HEK293 (cell line): ENCODE results near the gene PRPF8.
A peak's percentile ranks its signal among the peaks of the same experiment; 100 is the strongest.

Experiments used
- CTCF ChIA-PET: fragments of 350-600 bp; formaldehyde crosslinking; extraction: SDS; loops from one replicate; lab custom pipeline; 2021; ENCODE audit warnings: antibody characterized with exemption; lab: Yijun Ruan, JAX
- POLR2A ChIA-PET: fragments of 300-600 bp; formaldehyde crosslinking; extraction: SDS; loops from one replicate; lab custom pipeline; 2020; ENCODE audit warnings: antibody characterized with exemption, inconsistent platforms; lab: Yijun Ruan, JAX
- H3K27ac ChIP-seq: fragments of 200-500 bp; sonication (Bioruptor generic); 2 replicates; pipeline ENCODE4 v1.5.1; 2014; ENCODE audit warnings: low read depth, low read length, control low read depth, inconsistent platforms; ENCODE audit errors: extremely low read depth
- H3K36me3 ChIP-seq, 2 experiments: fragments of 200-500 bp in 1 of 2; sonication (Bioruptor generic) in 1 of 2; 1 replicate in 1 of 2; 2 replicates in 1 of 2; pipeline ENCODE4 v1.5.1; 2014 to 2017; ENCODE audit warnings: inconsistent platforms in 2 of 2, low read length in 2 of 2; ENCODE audit not compliant: control insufficient read depth in 2 of 2, insufficient read depth in 1 of 2
- H3K4me1 ChIP-seq: fragments of 200-500 bp; sonication (Bioruptor generic); 2 replicates; pipeline ENCODE4 v1.5.1; 2014; ENCODE audit warnings: mild to moderate bottlenecking, low read length, inconsistent platforms; ENCODE audit not compliant: control insufficient read depth, insufficient read depth
- H3K4me3 ChIP-seq: 2 replicates; pipeline ENCODE4 v1.5.1; 2011; ENCODE audit warnings: low read depth, mild to moderate bottlenecking, control low read depth, low read length, moderate library complexity
- H3K9me3 ChIP-seq: fragments of 200-500 bp; sonication (Bioruptor generic); 2 replicates; pipeline ENCODE4 v1.5.1; 2014; ENCODE audit warnings: low read depth, low read length, inconsistent platforms; ENCODE audit not compliant: control insufficient read depth, insufficient read depth
- KLF10 ChIP-seq: fragments of 450-650 bp; IDR thresholded peaks from 2 replicates; pipeline ENCODE4 v1.5.1; 2018; ENCODE audit warnings: missing biosample characterization, mild to moderate bottlenecking, missing genetic modification characterization
- SP3 ChIP-seq: fragments of 450-650 bp; formaldehyde crosslinking; IDR thresholded peaks from 2 replicates; pipeline ENCODE4 v1.5.1; 2016; ENCODE audit warnings: missing biosample characterization, missing genetic modification characterization
- TCF7L2 ChIP-seq: IDR thresholded peaks from 2 replicates; pipeline ENCODE4 v1.6.1; 2011; ENCODE audit warnings: low read depth, mild to moderate bottlenecking, inconsistent platforms, low read length, moderate library complexity, borderline replicate concordance
- ZBTB17 ChIP-seq: fragments of 450-650 bp; formaldehyde crosslinking; IDR thresholded peaks from 2 replicates; pipeline ENCODE4 v1.5.1; 2016; ENCODE audit warnings: missing biosample characterization, missing genetic modification characterization
- ZBTB20 ChIP-seq: fragments of 450-650 bp; formaldehyde crosslinking; IDR thresholded peaks from 2 replicates; pipeline ENCODE4 v1.5.1; 2016; ENCODE audit warnings: missing biosample characterization, missing genetic modification characterization
- ZEB2 ChIP-seq: fragments of 450-650 bp; formaldehyde crosslinking; IDR thresholded peaks from 2 replicates; pipeline ENCODE4 v1.5.1; 2016; ENCODE audit warnings: missing biosample characterization, missing genetic modification characterization
- ZFHX2 ChIP-seq: fragments of 450-650 bp; formaldehyde crosslinking; conservative IDR thresholded peaks from 2 replicates; pipeline ENCODE4 v1.5.1; 2016; ENCODE audit warnings: missing biosample characterization, missing genetic modification characterization
- ZNF10 ChIP-seq: fragments of 450-650 bp; formaldehyde crosslinking; IDR thresholded peaks from 2 replicates; pipeline ENCODE4 v1.5.1; 2017; ENCODE audit warnings: missing biosample characterization, missing genetic modification characterization
- ZNF121 ChIP-seq: fragments of 450-650 bp; formaldehyde crosslinking; IDR thresholded peaks from 2 replicates; pipeline ENCODE4 v1.5.1; 2016; ENCODE audit warnings: missing biosample characterization, missing genetic modification characterization
- ZNF157 ChIP-seq: fragments of 450-650 bp; formaldehyde crosslinking; IDR thresholded peaks from 2 replicates; pipeline ENCODE4 v1.5.1; 2016; ENCODE audit warnings: missing biosample characterization, missing genetic modification characterization
- ZNF169 ChIP-seq: fragments of 450-650 bp; formaldehyde crosslinking; IDR thresholded peaks from 2 replicates; pipeline ENCODE4 v1.5.1; 2016; ENCODE audit warnings: missing biosample characterization, missing genetic modification characterization
- ZNF19 ChIP-seq: fragments of 450-650 bp; formaldehyde crosslinking; IDR thresholded peaks from 2 replicates; pipeline ENCODE4; 2016; ENCODE audit warnings: missing biosample characterization, missing genetic modification characterization, low read depth
- ZNF248 ChIP-seq: fragments of 450-650 bp; formaldehyde crosslinking; IDR thresholded peaks from 2 replicates; pipeline ENCODE4 v1.5.1; 2017; ENCODE audit warnings: missing biosample characterization, missing genetic modification characterization
- ZNF324 ChIP-seq: fragments of 450-650 bp; formaldehyde crosslinking; IDR thresholded peaks from 2 replicates; pipeline ENCODE4 v1.5.1; 2016; ENCODE audit warnings: missing biosample characterization, missing genetic modification characterization
- ZNF335 ChIP-seq: fragments of 450-650 bp; formaldehyde crosslinking; conservative IDR thresholded peaks from 2 replicates; pipeline ENCODE4 v1.5.1; 2016; ENCODE audit warnings: missing biosample characterization, missing genetic modification characterization
- ZNF341 ChIP-seq: fragments of 450-650 bp; formaldehyde crosslinking; IDR thresholded peaks from 2 replicates; pipeline ENCODE4; 2016; ENCODE audit warnings: low read depth, missing biosample characterization, missing genetic modification characterization
- ZNF394 ChIP-seq: fragments of 450-650 bp; formaldehyde crosslinking; IDR thresholded peaks from 2 replicates; pipeline ENCODE4 v1.5.1; 2016; ENCODE audit warnings: missing biosample characterization, missing genetic modification characterization, mild to moderate bottlenecking, moderate library complexity, borderline replicate concordance
- ZNF423 ChIP-seq: fragments of 450-650 bp; formaldehyde crosslinking; IDR thresholded peaks from 2 replicates; pipeline ENCODE4 v1.5.1; 2016; ENCODE audit warnings: missing biosample characterization, missing genetic modification characterization
- ZNF530 ChIP-seq: fragments of 450-650 bp; formaldehyde crosslinking; IDR thresholded peaks from 2 replicates; pipeline ENCODE4 v1.5.1; 2016; ENCODE audit warnings: low read depth, missing biosample characterization, missing genetic modification characterization
- ZNF549 ChIP-seq: fragments of 450-650 bp; IDR thresholded peaks from 2 replicates; pipeline ENCODE4 v1.5.1; 2018; ENCODE audit warnings: missing biosample characterization, missing genetic modification characterization, mild to moderate bottlenecking, inconsistent platforms, moderate library complexity
- ZNF555 ChIP-seq: fragments of 450-650 bp; formaldehyde crosslinking; conservative IDR thresholded peaks from 2 replicates; pipeline ENCODE4 v1.5.1; 2017; ENCODE audit warnings: missing biosample characterization, mild to moderate bottlenecking, missing genetic modification characterization, inconsistent platforms
- ZNF600 ChIP-seq: fragments of 450-650 bp; formaldehyde crosslinking; IDR thresholded peaks from 2 replicates; pipeline ENCODE4 v1.5.1; 2016; ENCODE audit warnings: missing biosample characterization, missing genetic modification characterization
- ZNF660 ChIP-seq: fragments of 450-650 bp; IDR thresholded peaks from 2 replicates; pipeline ENCODE4 v1.5.1; 2018; ENCODE audit warnings: missing biosample characterization, mild to moderate bottlenecking, missing genetic modification characterization
- ZNF76 ChIP-seq: fragments of 450-650 bp; formaldehyde crosslinking; IDR thresholded peaks from 2 replicates; pipeline ENCODE4; 2016; ENCODE audit warnings: low read depth, missing biosample characterization, missing genetic modification characterization, borderline replicate concordance
- ZNF785 ChIP-seq: fragments of 450-650 bp; formaldehyde crosslinking; IDR thresholded peaks from 2 replicates; pipeline ENCODE4 v1.5.1; 2016; ENCODE audit warnings: missing biosample characterization, missing genetic modification characterization
- ZNF837 ChIP-seq: fragments of 450-650 bp; formaldehyde crosslinking; IDR thresholded peaks from 2 replicates; pipeline ENCODE4 v1.5.1; 2016; ENCODE audit warnings: missing biosample characterization, missing genetic modification characterization
- ZXDB ChIP-seq: fragments of 450-650 bp; formaldehyde crosslinking; IDR thresholded peaks from 2 replicates; pipeline ENCODE4 v1.5.1; 2016; ENCODE audit warnings: missing biosample characterization, missing genetic modification characterization
- TF ChIP-seq, protein P1 (sequence below): fragments of 450-650 bp; formaldehyde crosslinking; IDR thresholded peaks from 2 replicates; pipeline ENCODE4 v1.5.1; 2016; ENCODE audit warnings: missing biosample characterization, missing genetic modification characterization
- TF ChIP-seq, protein P2 (sequence below): fragments of 450-650 bp; formaldehyde crosslinking; IDR thresholded peaks from 2 replicates; pipeline ENCODE4 v1.5.1; 2017; ENCODE audit warnings: missing biosample characterization, mild to moderate bottlenecking, missing genetic modification characterization, moderate library complexity
- TF ChIP-seq, protein P3 (sequence below): fragments of 450-650 bp; formaldehyde crosslinking; IDR thresholded peaks from 2 replicates; pipeline ENCODE4 v1.5.1; 2016; ENCODE audit warnings: missing biosample characterization, missing genetic modification characterization
- TF ChIP-seq, protein P4 (sequence below): fragments of 450-650 bp; formaldehyde crosslinking; IDR thresholded peaks from 2 replicates; pipeline ENCODE4 v1.5.1; 2016; ENCODE audit warnings: missing biosample characterization, missing genetic modification characterization

The PRPF8 gene

DNA sequence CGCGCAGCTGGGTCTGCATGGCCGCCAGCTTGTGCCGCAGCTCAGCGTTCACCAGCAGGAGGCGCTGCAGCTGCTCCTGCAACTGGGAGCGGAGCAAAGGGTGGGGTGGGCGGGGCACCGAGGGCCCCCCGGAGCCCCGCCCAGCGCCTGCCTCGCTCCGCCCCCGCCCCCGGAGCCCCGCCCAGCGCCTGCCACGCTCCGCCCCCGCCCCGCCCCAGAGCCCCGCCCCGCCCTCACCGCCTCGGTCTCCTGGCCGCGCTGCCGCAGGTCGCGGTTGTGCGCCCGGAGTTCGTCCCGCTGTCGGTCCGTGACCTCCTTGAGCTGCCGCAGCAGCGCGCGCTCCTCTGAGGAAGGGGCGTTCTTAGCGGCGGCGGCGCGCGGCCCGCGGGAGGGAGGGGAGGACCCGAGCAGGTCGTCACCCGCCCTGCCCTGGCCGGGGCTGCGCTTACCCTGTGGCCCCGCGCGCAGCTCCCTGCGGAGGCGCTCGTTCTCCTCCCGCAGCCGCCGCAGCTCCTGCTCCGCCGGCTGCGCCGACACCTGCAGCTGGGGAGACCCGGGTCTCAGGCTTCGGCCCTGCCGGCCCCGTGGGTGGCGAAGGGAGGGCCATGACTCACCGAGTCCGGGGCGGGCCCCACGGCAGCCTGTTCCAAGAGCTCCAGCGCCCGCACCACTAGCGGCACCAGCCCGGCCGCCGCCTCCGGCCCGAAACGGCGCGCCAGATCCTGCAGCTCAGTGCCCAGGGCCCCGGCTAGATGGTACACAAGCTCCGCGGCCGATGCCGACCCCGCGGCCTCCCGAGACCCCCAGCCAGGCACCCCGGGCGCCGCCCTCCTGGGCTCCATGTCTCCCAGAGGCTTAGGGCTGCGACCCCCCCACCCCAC is 35.5 kb downstream of the PRPF8 start:
- peaks cover 8% of the 10 kb centered on the region for H3K4me1 ChIP-seq
- TF ChIP-seq ZNF76 (tag by site-specific recombination): no peak; the same call in 1 of the 2 replicates
- TF ChIP-seq ZNF423 (tag by site-specific recombination): peak; percentile 73
- TF ChIP-seq ZEB2: peak; percentile 74
- TF ChIP-seq TCF7L2: no peak
- TF ChIP-seq ZNF837: no peak
- no peak for TF ChIP-seq SP3 (tag by site-specific recombination)
- TF ChIP-seq ZNF157 (tag by site-specific recombination): no peak
- TF ChIP-seq, protein P1, sequence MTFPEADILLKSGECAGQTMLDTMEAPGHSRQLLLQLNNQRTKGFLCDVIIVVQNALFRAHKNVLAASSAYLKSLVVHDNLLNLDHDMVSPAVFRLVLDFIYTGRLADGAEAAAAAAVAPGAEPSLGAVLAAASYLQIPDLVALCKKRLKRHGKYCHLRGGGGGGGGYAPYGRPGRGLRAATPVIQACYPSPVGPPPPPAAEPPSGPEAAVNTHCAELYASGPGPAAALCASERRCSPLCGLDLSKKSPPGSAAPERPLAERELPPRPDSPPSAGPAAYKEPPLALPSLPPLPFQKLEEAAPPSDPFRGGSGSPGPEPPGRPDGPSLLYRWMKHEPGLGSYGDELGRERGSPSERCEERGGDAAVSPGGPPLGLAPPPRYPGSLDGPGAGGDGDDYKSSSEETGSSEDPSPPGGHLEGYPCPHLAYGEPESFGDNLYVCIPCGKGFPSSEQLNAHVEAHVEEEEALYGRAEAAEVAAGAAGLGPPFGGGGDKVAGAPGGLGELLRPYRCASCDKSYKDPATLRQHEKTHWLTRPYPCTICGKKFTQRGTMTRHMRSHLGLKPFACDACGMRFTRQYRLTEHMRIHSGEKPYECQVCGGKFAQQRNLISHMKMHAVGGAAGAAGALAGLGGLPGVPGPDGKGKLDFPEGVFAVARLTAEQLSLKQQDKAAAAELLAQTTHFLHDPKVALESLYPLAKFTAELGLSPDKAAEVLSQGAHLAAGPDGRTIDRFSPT (tag by site-specific recombination): peak; percentile 82
- 0 out of 2 replicates have a peak, but pooled peaks have one; percentile 43 for TF ChIP-seq ZNF169 (tag by site-specific recombination)
- TF ChIP-seq ZNF555 (tag by site-specific recombination): no peak
- TF ChIP-seq ZNF785 (tag by site-specific recombination): 0 out of 2 replicates have a peak, but pooled peaks have one; percentile 55
- TF ChIP-seq ZNF660: peak; percentile 83
- TF ChIP-seq, protein P2, sequence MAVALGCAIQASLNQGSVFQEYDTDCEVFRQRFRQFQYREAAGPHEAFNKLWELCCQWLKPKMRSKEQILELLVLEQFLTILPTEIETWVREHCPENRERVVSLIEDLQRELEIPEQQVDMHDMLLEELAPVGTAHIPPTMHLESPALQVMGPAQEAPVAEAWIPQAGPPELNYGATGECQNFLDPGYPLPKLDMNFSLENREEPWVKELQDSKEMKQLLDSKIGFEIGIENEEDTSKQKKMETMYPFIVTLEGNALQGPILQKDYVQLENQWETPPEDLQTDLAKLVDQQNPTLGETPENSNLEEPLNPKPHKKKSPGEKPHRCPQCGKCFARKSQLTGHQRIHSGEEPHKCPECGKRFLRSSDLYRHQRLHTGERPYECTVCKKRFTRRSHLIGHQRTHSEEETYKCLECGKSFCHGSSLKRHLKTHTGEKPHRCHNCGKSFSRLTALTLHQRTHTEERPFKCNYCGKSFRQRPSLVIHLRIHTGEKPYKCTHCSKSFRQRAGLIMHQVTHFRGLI (tag by site-specific recombination): peak; percentile 99
- TF ChIP-seq ZNF335 (tag by site-specific recombination): peak; percentile 74
- peak; percentile 43 for TF ChIP-seq ZNF341 (tag by site-specific recombination)
- peak; percentile 2; the same call in 1 of the 2 replicates for TF ChIP-seq ZBTB17 (tag by site-specific recombination)
- TF ChIP-seq, protein P3, sequence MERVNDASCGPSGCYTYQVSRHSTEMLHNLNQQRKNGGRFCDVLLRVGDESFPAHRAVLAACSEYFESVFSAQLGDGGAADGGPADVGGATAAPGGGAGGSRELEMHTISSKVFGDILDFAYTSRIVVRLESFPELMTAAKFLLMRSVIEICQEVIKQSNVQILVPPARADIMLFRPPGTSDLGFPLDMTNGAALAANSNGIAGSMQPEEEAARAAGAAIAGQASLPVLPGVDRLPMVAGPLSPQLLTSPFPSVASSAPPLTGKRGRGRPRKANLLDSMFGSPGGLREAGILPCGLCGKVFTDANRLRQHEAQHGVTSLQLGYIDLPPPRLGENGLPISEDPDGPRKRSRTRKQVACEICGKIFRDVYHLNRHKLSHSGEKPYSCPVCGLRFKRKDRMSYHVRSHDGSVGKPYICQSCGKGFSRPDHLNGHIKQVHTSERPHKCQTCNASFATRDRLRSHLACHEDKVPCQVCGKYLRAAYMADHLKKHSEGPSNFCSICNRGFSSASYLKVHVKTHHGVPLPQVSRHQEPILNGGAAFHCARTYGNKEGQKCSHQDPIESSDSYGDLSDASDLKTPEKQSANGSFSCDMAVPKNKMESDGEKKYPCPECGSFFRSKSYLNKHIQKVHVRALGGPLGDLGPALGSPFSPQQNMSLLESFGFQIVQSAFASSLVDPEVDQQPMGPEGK (tag by site-specific recombination): peak; percentile 92
- TF ChIP-seq ZNF324 (tag by site-specific recombination): no peak
- TF ChIP-seq KLF10 (tag by site-specific recombination): peak; percentile 49; the same call in 1 of the 2 replicates
- TF ChIP-seq ZNF19 (tag by site-specific recombination): no peak
- no peak for TF ChIP-seq ZNF549
- TF ChIP-seq, protein P4, sequence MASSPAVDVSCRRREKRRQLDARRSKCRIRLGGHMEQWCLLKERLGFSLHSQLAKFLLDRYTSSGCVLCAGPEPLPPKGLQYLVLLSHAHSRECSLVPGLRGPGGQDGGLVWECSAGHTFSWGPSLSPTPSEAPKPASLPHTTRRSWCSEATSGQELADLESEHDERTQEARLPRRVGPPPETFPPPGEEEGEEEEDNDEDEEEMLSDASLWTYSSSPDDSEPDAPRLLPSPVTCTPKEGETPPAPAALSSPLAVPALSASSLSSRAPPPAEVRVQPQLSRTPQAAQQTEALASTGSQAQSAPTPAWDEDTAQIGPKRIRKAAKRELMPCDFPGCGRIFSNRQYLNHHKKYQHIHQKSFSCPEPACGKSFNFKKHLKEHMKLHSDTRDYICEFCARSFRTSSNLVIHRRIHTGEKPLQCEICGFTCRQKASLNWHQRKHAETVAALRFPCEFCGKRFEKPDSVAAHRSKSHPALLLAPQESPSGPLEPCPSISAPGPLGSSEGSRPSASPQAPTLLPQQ (tag by site-specific recombination): peak; percentile 94
- TF ChIP-seq ZNF121 (tag by site-specific recombination): no peak
- no peak for TF ChIP-seq ZNF530 (tag by site-specific recombination)
- TF ChIP-seq ZNF394: peak; percentile 8; the same call in 1 of the 2 replicates
- no peak for TF ChIP-seq ZNF10 (tag by site-specific recombination)
- peak; percentile 97 for TF ChIP-seq ZBTB20
- no peak for TF ChIP-seq ZNF248 (tag by site-specific recombination)
- TF ChIP-seq ZNF600: peak; percentile 98
- no peak for TF ChIP-seq ZFHX2
- TF ChIP-seq ZXDB (tag by site-specific recombination): peak; percentile 74

More for the DNA sequence above, 35.5 kb downstream of the PRPF8 start:
- ChIA-PET CTCF (interaction anchor here (0.6 to 6.1 kb wide), 29 partner anchors 10 to 391 kb away, joined by 3 to 69 read pairs (median 4); no protein-coding TSS in a partner anchor), POLR2A (interaction anchor here (0.6 to 6.0 kb wide), 20 partner anchors 9 to 382 kb away, joined by 3 to 38 read pairs (median 4); partner anchors contain the start of genes PRPF8, RTN4RL1 and SLC43A2)
- Histone ChIP-seq H3K9me3 (no peaks in the 10 kb centered on the region), H3K4me3 (peak overlapping the region; percentile 61), H3K36me3 (peaks cover 25 to 43% of the 10 kb centered on the region in 2 experiments), H3K27ac (peak overlapping the region; percentile 86)
